Stimulated activated CD8-positive, alpha-beta memory T cell treated with anti-CD3 and anti-CD28 coated beads, Interleukin-7, amount 100 ng/mL, for 24 hours (primary cell): ENCODE results near the gene IQCH.
"Not testable (repeated sequence)": the region's sequence is repeated elsewhere in the genome, so short reads cannot be mapped to it uniquely, and the experiment has no call there.

Experiments used
- DNase-seq: peaks from one replicate; pipeline ENCODE4 v3.0.0-alpha.2; 2020; ENCODE audit warnings: low read depth

IQCH gene

GRCh38 chr15:67453703-67454102 lies 199.1 kb downstream of the IQCH start:
- DNase-seq, result not testable (repeated sequence)

- DNase-seq, result peak; percentile 79
Measured at GRCh38 chr15:67456677-67457529, 202.3 kb downstream of the IQCH start.

- DNase-seq, result no peak
Measured at GRCh38 chr15:67458331-67459029, 203.9 kb downstream of the IQCH start.

- DNase-seq, result no peak
Measured at GRCh38 chr15:67460521-67460920, 205.9 kb downstream of the IQCH start.

GRCh38 chr15:67461735-67462134 lies 207.1 kb downstream of the IQCH start:
- DNase-seq, result no peak

GRCh38 chr15:67462875-67463274 lies 208.3 kb downstream of the IQCH start:
- DNase-seq, result no peak

GRCh38 chr15:67463488-67463887 lies 208.9 kb downstream of the IQCH start:
- no peak for DNase-seq

GRCh38 chr15:67465196-67465952 lies 210.8 kb downstream of the IQCH start:
- DNase-seq, result no peak

- DNase-seq, result no peak
Measured at GRCh38 chr15:67468416-67468815, 213.8 kb downstream of the IQCH start.

GRCh38 chr15:67469680-67470079 lies 215.1 kb downstream of the IQCH start:
- DNase-seq, result no peak

GRCh38 chr15:67472957-67473356 lies 218.4 kb downstream of the IQCH start:
- no peak for DNase-seq

- no peak for DNase-seq
Measured at GRCh38 chr15:67474405-67475110, 220.0 kb downstream of the IQCH start.

GRCh38 chr15:67479781-67480505 lies 225.4 kb downstream of the IQCH start:
- no peak for DNase-seq

GRCh38 chr15:67480741-67481140 lies 226.2 kb downstream of the IQCH start:
- no peak for DNase-seq

GRCh38 chr15:67481680-67482079 lies 227.1 kb downstream of the IQCH start:
- DNase-seq, result no peak

- no peak for DNase-seq
Measured at GRCh38 chr15:67495585-67495984, 241.0 kb downstream of the IQCH start.

GRCh38 chr15:67501177-67501835 lies 246.7 kb downstream of the IQCH start:
- DNase-seq, result no peak

GRCh38 chr15:67501836-67502461 lies 247.4 kb downstream of the IQCH start:
- no peak for DNase-seq

- DNase-seq, result no peak
Measured at GRCh38 chr15:67504056-67504455, 249.5 kb downstream of the IQCH start.

GRCh38 chr15:67504796-67505195 lies 250.2 kb downstream of the IQCH start:
- no peak for DNase-seq
